GM10248 (cell line): ENCODE data around the gene CIAO2B.
A peak's percentile ranks its signal among the peaks of the same experiment; 100 is the strongest.
"Not testable (repeated sequence)": the region's sequence is repeated elsewhere in the genome, so short reads cannot be mapped to it uniquely, and the experiment has no call there.

Experiments used
- CTCF ChIA-PET: fragments of 300-600 bp; sonication (Branson Sonifier 250); formaldehyde crosslinking; extraction: SDS; loops from one replicate; lab custom pipeline; 2021; ENCODE audit warnings: antibody characterized with exemption; lab: Yijun Ruan, JAX
- POLR2A ChIA-PET: fragments of 350-650 bp; sonication (Branson Sonifier 250); formaldehyde crosslinking; extraction: SDS; loops from one replicate; lab custom pipeline; 2020; ENCODE audit warnings: antibody characterized with exemption; lab: Yijun Ruan, JAX
- DNase-seq: peaks from one replicate; pipeline ENCODE4 v3.0.0; 2012; ENCODE audit errors: extremely low spot score
- CTCF ChIP-seq: IDR thresholded peaks from 2 replicates; pipeline ENCODE4 v1.5.1; 2012; ENCODE audit warnings: mild to moderate bottlenecking, low read depth; ENCODE audit errors: extremely low read depth, missing control alignments, control extremely low read depth

Gene CIAO2B

GRCh38 chr16:66898933-66899309 is 35.3 kb downstream of the CIAO2B start:
- DNase-seq: no peak
- TF ChIP-seq CTCF: no peak
- ChIA-PET CTCF (interaction anchor here (8.4 kb wide), 1 partner anchor 27 kb away, joined by 115 read pairs; the partner anchor contains the start of gene RRAD), POLR2A (no interaction called here)

GRCh38 chr16:66898207-66898606 is 36.0 kb downstream of the CIAO2B start:
- POLR2A ChIA-PET: no interaction called here
- no peak for TF ChIP-seq CTCF
- no peak for DNase-seq
- CTCF ChIA-PET: interaction anchor here (1.6 to 8.4 kb wide), 2 partner anchors 20 to 28 kb away, joined by 5 to 115 read pairs; partner anchors contain the start of genes CDH16 and RRAD

- CTCF ChIA-PET: interaction anchor here (1.0 to 8.4 kb wide), 18 partner anchors 10 to 289 kb away, joined by 3 to 115 read pairs (median 7); partner anchors contain the start of genes CDH16, PDP2 and RRAD
- POLR2A ChIA-PET, DNase-seq: not testable (repeated sequence)
Measured at GRCh38 chr16:66896682-66897081, 37.5 kb downstream of the CIAO2B start.

GRCh38 chr16:66895999-66896398 is 38.2 kb downstream of the CIAO2B start:
- TF ChIP-seq CTCF: no peak
- CTCF ChIA-PET: interaction anchor here (0.8 to 8.4 kb wide), 28 partner anchors 9 to 329 kb away, joined by 3 to 115 read pairs (median 6); partner anchors contain the start of genes CDH16, PDP2 and RRAD
- no peak for DNase-seq
- POLR2A ChIA-PET: no interaction called here

GRCh38 chr16:66895689-66895979 is 38.6 kb downstream of the CIAO2B start:
- POLR2A ChIA-PET: no interaction called here
- CTCF ChIA-PET: interaction anchor here (0.7 to 8.4 kb wide), 36 partner anchors 9 to 490 kb away, joined by 3 to 115 read pairs (median 5); partner anchors contain the start of genes CDH16, NAE1, PDP2 and RRAD
- TF ChIP-seq CTCF: no peak
- no peak for DNase-seq

- CTCF ChIA-PET: interaction anchor here (0.7 to 8.4 kb wide), 36 partner anchors 8 to 490 kb away, joined by 3 to 115 read pairs (median 5); partner anchors contain the start of genes CDH16, NAE1, PDP2 and RRAD
- POLR2A ChIA-PET: no interaction called here
Measured at GRCh38 chr16:66894948-66895688, 39.1 kb downstream of the CIAO2B start.

More at GRCh38 chr16:66894948-66895688, 39.1 kb downstream of the CIAO2B start:
- peak; percentile 78 for DNase-seq
- peak; percentile 87 for TF ChIP-seq CTCF
